ENCODE data around the gene ESM1. TPM values are rescaled to one million over a fixed set of nuclear protein-coding genes. Genes with fewer than 3 reads are reported as not detected.

ESM1 gene
- total RNA-seq, 1 experiment from 2014 or later = not detected

- CTCF ChIA-PET = no interaction called here
- no peak for TF ChIP-seq CTCF (IDR thresholded peaks at IDR 0.05; ENCODE audit: unreplicated experiment)
- H3K9me3 Mint-ChIP-seq (ENCODE audit: low read depth, unreplicated experiment) = no peaks in the 10 kb centered on the region
- H3K36me3 Mint-ChIP-seq (ENCODE audit: insufficient read depth, unreplicated experiment) = no peaks in the 10 kb centered on the region
- no TSS peak for BruUV-seq (replicated peaks)
- no peaks in the 10 kb centered on the region for H3K4me1 Mint-ChIP-seq (ENCODE audit: low read depth, unreplicated experiment)
- no peak overlapping the region for H3K4me3 Mint-ChIP-seq (ENCODE audit: low read depth, unreplicated experiment)
- peaks cover 78% of the 10 kb centered on the region for H3K27me3 Mint-ChIP-seq (ENCODE audit: unreplicated experiment)
- intact Hi-C loops (cut with micrococcal nuclease; ENCODE audit: unreplicated experiment) = no loop called here
- no peak for DNase-seq
- no peak overlapping the region for H3K27ac Mint-ChIP-seq (ENCODE audit: unreplicated experiment)
Observed at GRCh38 chr5:54969856-54970828, 15.3 kb downstream of the ESM1 start.

GRCh38 chr5:54969242-54969641 is 16.2 kb downstream of the ESM1 start:
- BruUV-seq (replicated peaks) = no TSS peak
- Mint-ChIP-seq H3K27ac (ENCODE audit: unreplicated experiment) (no peak overlapping the region), H3K36me3 (ENCODE audit: insufficient read depth, unreplicated experiment) (no peaks in the 10 kb centered on the region), H3K9me3 (ENCODE audit: low read depth, unreplicated experiment) (no peaks in the 10 kb centered on the region), H3K27me3 (ENCODE audit: unreplicated experiment) (peaks cover 78% of the 10 kb centered on the region), H3K4me3 (ENCODE audit: low read depth, unreplicated experiment) (no peak overlapping the region), H3K4me1 (ENCODE audit: low read depth, unreplicated experiment) (no peaks in the 10 kb centered on the region)
- no peak for DNase-seq
- intact Hi-C loops (cut with micrococcal nuclease; ENCODE audit: unreplicated experiment) = no loop called here
- CTCF ChIA-PET = no interaction called here
- no peak for TF ChIP-seq CTCF (IDR thresholded peaks at IDR 0.05; ENCODE audit: unreplicated experiment)

- Mint-ChIP-seq H3K36me3 (ENCODE audit: insufficient read depth, unreplicated experiment) (no peaks in the 10 kb centered on the region), H3K27me3 (ENCODE audit: unreplicated experiment) (peaks cover 97% of the 10 kb centered on the region), H3K4me3 (ENCODE audit: low read depth, unreplicated experiment) (no peak overlapping the region), H3K27ac (ENCODE audit: unreplicated experiment) (no peak overlapping the region), H3K4me1 (ENCODE audit: low read depth, unreplicated experiment) (no peaks in the 10 kb centered on the region), H3K9me3 (ENCODE audit: low read depth, unreplicated experiment) (no peaks in the 10 kb centered on the region)
- no TSS peak for BruUV-seq (replicated peaks)
- intact Hi-C loops (cut with micrococcal nuclease; ENCODE audit: unreplicated experiment) = no loop called here
- TF ChIP-seq CTCF (IDR thresholded peaks at IDR 0.05; ENCODE audit: unreplicated experiment) = no peak
- CTCF ChIA-PET = no interaction called here
- no peak for DNase-seq
Observed at GRCh38 chr5:54965806-54966205, 19.6 kb downstream of the ESM1 start.

GRCh38 chr5:54964405-54964804 is 21.0 kb downstream of the ESM1 start:
- Mint-ChIP-seq H3K4me1 (ENCODE audit: low read depth, unreplicated experiment) (no peaks in the 10 kb centered on the region), H3K4me3 (ENCODE audit: low read depth, unreplicated experiment) (no peak overlapping the region), H3K9me3 (ENCODE audit: low read depth, unreplicated experiment) (no peaks in the 10 kb centered on the region), H3K36me3 (ENCODE audit: insufficient read depth, unreplicated experiment) (no peaks in the 10 kb centered on the region), H3K27ac (ENCODE audit: unreplicated experiment) (no peak overlapping the region), H3K27me3 (ENCODE audit: unreplicated experiment) (peaks cover 99% of the 10 kb centered on the region)
- intact Hi-C loops (cut with micrococcal nuclease; ENCODE audit: unreplicated experiment) = no loop called here
- CTCF ChIA-PET = no interaction called here
- no TSS peak for BruUV-seq (replicated peaks)
- no peak for DNase-seq
- TF ChIP-seq CTCF (IDR thresholded peaks at IDR 0.05; ENCODE audit: unreplicated experiment) = no peak

Measured in Calu3 (cell line).